SJCRH30 (cell line): ENCODE data around the gene TAC4. TPM values are rescaled to one million over a fixed set of nuclear protein-coding genes. Genes with fewer than 3 reads are reported as not detected.

Experiments
- total RNA-seq: library from RNA; depleted of rRNA; stranded (reverse); fragments of >200 nt; shearing (Covaris generic); gene quantifications from 2 replicates; pipeline ENCODE4 v1.2.3, GENCODE V29; 2014; rRNA removed

TAC4 gene
- total RNA-seq, 1 experiment from 2014 or later, result not detected

Other genes with a start within 250 kb of the TAC4 start
- gene SPOP, start 170.0 kb downstream of the TAC4 start, total RNA-seq, result 31.3 and 33.0 TPM in 2 replicates
- 48.9 and 52.2 TPM in 2 replicates for gene SLC35B1, start 140.1 kb downstream of the TAC4 start, total RNA-seq
- 9.2 and 10.1 TPM in 2 replicates for gene FAM117A, start 83.9 kb downstream of the TAC4 start, total RNA-seq
- 38.5 and 40.1 TPM in 2 replicates for gene KAT7, start 59.4 kb downstream of the TAC4 start, total RNA-seq
- gene DLX4, start 121.1 kb upstream of the TAC4 start, total RNA-seq, result 0.10 and 0.34 TPM in 2 replicates
- gene DLX3, start 147.2 kb upstream of the TAC4 start, total RNA-seq, result not detected in 2 replicates
- 2.9 and 3.7 TPM in 2 replicates for gene ITGA3, start 208.0 kb upstream of the TAC4 start, total RNA-seq
- 10.7 and 12.5 TPM in 2 replicates for gene PDK2, start 247.3 kb upstream of the TAC4 start, total RNA-seq